GM23248 (cell line): ENCODE measurements around the gene RICTOR.

Source experiments
- EZH2 ChIP-seq: fragments of 200-600 bp; sonication (generic); IDR thresholded peaks from 2 replicates; pipeline ENCODE4 v1.6.1; 2018; ENCODE audit warnings: antibody characterized with exemption, mild to moderate bottlenecking; ENCODE audit not compliant: insufficient read depth, poor library complexity, severe bottlenecking
- EZH2phosphoT487 ChIP-seq: fragments of 200-600 bp; sonication (generic); IDR thresholded peaks from 2 replicates; pipeline ENCODE4 v1.6.1; 2018; ENCODE audit warnings: antibody characterized with exemption, moderate library complexity, mild to moderate bottlenecking, low read depth; ENCODE audit not compliant: insufficient read depth

- TF ChIP-seq EZH2phosphoT487: no peak
- no peak for TF ChIP-seq EZH2
Measured at GRCh38 chr5:38948501-38948900, 125.7 kb downstream of the RICTOR start.
